Colonic mucosa (tissue), 4 donors: ENCODE results near the gene TRAPPC3. TPM values are rescaled to one million over a fixed set of nuclear protein-coding genes. Genes with fewer than 3 reads are reported as not detected.

Experiments
- DNase-seq: peaks from one replicate; pipeline ENCODE4 v3.0.0-alpha.2; 2020
- H3K27ac ChIP-seq: fragments of 200-600 bp; one replicate; pipeline ENCODE4 v1.8.0; 2021
- H3K27me3 ChIP-seq: fragments of 200-600 bp; one replicate; pipeline ENCODE4 v1.8.0; 2021
- H3K36me3 ChIP-seq: fragments of 200-600 bp; one replicate; pipeline ENCODE4 v1.8.0; 2021
- H3K4me1 ChIP-seq: fragments of 200-600 bp; one replicate; pipeline ENCODE4 v1.8.0; 2021; ENCODE audit warnings: mild to moderate bottlenecking
- H3K4me3 ChIP-seq: fragments of 200-600 bp; one replicate; pipeline ENCODE4 v1.8.0; 2021
- H3K9ac ChIP-seq, 2 donors: one replicate each; pipeline ENCODE4 v1.7.0; 2013; ENCODE audit warnings: control low read depth in 2 of 2, low read depth in 2 of 2, low read length in 2 of 2
- H3K9me3 ChIP-seq: fragments of 200-600 bp; one replicate; pipeline ENCODE4 v1.8.0; 2021
- CTCF ChIP-seq: fragments of 200-600 bp; IDR thresholded peaks from one replicate; pipeline ENCODE4 v1.8.0; 2022; ENCODE audit warnings: antibody characterized with exemption, mild to moderate bottlenecking
- intact Hi-C: fragments of 100-400 bp; cut with DNase I; formaldehyde crosslinking; loops from one replicate; pipeline ENCODE4 v1.14.1; 2022
- total RNA-seq, 2 donors: library from RNA; stranded (reverse); fragmentation: NEBNext Ultra II Directional in 1 of 2; extraction: Animal tissue kit (Norgen Biotek cat#: 25700) in 1 of 2; gene quantifications; one replicate each; pipeline ENCODE4 v1.2.1, GENCODE V29; 2021
- donor health status: healthy.
- donor health status: DM: no; HTN: no; CAD: no.
- donor health status: DM: no; HTN: no; CAD: no.

The TRAPPC3 gene
- total RNA-seq, 2 donors from 2014 or later = 59.0 to 60.6 TPM

- no peak for DNase-seq
- Histone ChIP-seq H3K4me3 (no peak overlapping the region), H3K9ac (no peak overlapping the region), H3K36me3 (no peaks in the 10 kb centered on the region), H3K9me3 (no peaks in the 10 kb centered on the region), H3K27ac (no peak overlapping the region), H3K4me1 (no peaks in the 10 kb centered on the region), H3K27me3 (peaks cover 24% of the 10 kb centered on the region)
- intact Hi-C loops = no loop called here
- TF ChIP-seq CTCF = no peak
Measured at GRCh38 chr1:36126797-36127500, 22.3 kb downstream of the TRAPPC3 start.

GRCh38 chr1:36126005-36126716 is 23.1 kb downstream of the TRAPPC3 start:
- Histone ChIP-seq H3K4me3 (no peak overlapping the region), H3K9me3 (no peaks in the 10 kb centered on the region), H3K9ac (no peak overlapping the region), H3K27me3 (peaks cover 24% of the 10 kb centered on the region), H3K27ac (no peak overlapping the region), H3K4me1 (no peaks in the 10 kb centered on the region), H3K36me3 (no peaks in the 10 kb centered on the region)
- DNase-seq = no peak
- TF ChIP-seq CTCF = no peak
- intact Hi-C loops = no loop called here

GRCh38 chr1:36125129-36125991 is 23.9 kb downstream of the TRAPPC3 start, which contains the start of gene COL8A2:
TSS of gene COL8A2 (minus strand) at chr1:36125222. CDS start at chr1:36100242, 24,980 bp downstream.
- Histone ChIP-seq H3K4me1 (no peaks in the 10 kb centered on the region), H3K27ac (no peak within 1 kb of the TSS), H3K27me3 (peaks cover 24% of the 10 kb centered on the region), H3K4me3 (peak within 1 kb of the TSS; percentile 30), H3K36me3 (no peaks in the 10 kb centered on the region), H3K9ac (peak within 1 kb of the TSS in 1 of 2 donors; percentile 24), H3K9me3 (no peaks in the 10 kb centered on the region)
- intact Hi-C loops = no loop called here
- no peak for DNase-seq
- no peak for TF ChIP-seq CTCF

GRCh38 chr1:36124404-36125128 is 24.7 kb downstream of the TRAPPC3 start:
- intact Hi-C loops = no loop called here
- H3K9ac ChIP-seq = no peak overlapping the region
- no peaks in the 10 kb centered on the region for H3K9me3 ChIP-seq
- TF ChIP-seq CTCF = no peak
- no peak overlapping the region for H3K4me3 ChIP-seq
- H3K27me3 ChIP-seq = peaks cover 24% of the 10 kb centered on the region
- H3K27ac ChIP-seq = no peak overlapping the region
- H3K4me1 ChIP-seq = no peaks in the 10 kb centered on the region
- H3K36me3 ChIP-seq = no peaks in the 10 kb centered on the region
- DNase-seq = no peak

- no peak overlapping the region for H3K4me3 ChIP-seq
- no peak overlapping the region for H3K27ac ChIP-seq
Measured at GRCh38 chr1:36123356-36123755, 25.9 kb downstream of the TRAPPC3 start.

More at GRCh38 chr1:36123356-36123755, 25.9 kb downstream of the TRAPPC3 start:
- H3K4me1 ChIP-seq = no peaks in the 10 kb centered on the region
- no peaks in the 10 kb centered on the region for H3K36me3 ChIP-seq
- peaks cover 24% of the 10 kb centered on the region for H3K27me3 ChIP-seq
- DNase-seq = no peak
- no peak overlapping the region for H3K9ac ChIP-seq
- TF ChIP-seq CTCF = no peak
- intact Hi-C loops = no loop called here
- H3K9me3 ChIP-seq = no peaks in the 10 kb centered on the region
